NCI-H2196 (cell line): ENCODE measurements around the gene CASTOR1.

ENCODE experiments used
- DNase-seq: peaks from one replicate; lab custom pipeline; 2025; ENCODE audit not compliant: unreplicated experiment; lab: John Stamatoyannopoulos, UW

Gene CASTOR1

GRCh38 chr22:30247561-30247960, 41.7 kb downstream of the CASTOR1 start:
- no peak for DNase-seq

GRCh38 chr22:30246814-30247376, 42.4 kb downstream of the CASTOR1 start:
- DNase-seq: no peak

DNA sequence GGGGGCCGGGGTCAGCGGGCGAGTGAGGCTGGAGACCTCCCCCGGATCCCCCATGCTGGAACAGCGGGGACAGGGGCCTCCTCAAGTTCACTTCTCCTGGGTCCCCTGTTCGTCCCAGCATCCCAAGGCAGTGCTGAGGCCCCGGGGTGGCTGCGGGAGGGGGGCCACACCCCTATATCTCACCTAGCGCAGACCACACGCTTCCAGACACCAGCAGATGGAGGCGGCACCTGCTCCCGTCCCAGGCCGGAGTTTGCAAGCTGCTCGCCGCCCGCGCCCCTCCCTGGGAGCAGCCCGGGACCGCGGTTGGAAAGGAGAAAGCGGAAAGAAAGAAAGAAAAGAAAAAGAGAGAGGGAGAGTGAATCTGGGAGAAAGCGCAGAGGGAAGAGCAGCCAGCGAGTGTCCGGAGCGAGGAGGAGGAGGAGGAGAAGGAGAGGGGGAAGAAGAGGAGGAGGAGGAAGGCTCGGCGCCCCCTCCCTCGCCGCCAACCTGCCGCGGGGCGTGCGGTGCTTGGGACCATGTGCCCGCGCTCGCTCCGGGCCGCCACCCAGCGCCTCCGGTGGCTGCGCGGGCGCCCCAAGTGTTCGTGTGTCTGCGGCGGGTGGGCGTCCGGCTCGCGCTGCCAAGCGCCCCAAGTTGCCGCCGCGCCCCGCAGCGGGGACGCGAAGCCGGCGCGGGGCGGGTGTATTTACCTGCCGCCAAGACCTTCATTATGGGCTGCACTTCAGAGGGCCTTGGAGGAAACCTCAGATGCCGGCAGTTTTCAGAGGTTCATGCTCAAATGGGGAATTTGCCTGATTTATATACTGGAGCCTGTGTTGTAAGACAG, 43.1 kb downstream of the CASTOR1 start, which contains the start of gene LIF:
Gene LIF (minus strand): TSS at position 775 of the 829 bp plus-strand sequence. CDS start 64 bp downstream, at position 711.
- DNase-seq: no peak

DNA sequence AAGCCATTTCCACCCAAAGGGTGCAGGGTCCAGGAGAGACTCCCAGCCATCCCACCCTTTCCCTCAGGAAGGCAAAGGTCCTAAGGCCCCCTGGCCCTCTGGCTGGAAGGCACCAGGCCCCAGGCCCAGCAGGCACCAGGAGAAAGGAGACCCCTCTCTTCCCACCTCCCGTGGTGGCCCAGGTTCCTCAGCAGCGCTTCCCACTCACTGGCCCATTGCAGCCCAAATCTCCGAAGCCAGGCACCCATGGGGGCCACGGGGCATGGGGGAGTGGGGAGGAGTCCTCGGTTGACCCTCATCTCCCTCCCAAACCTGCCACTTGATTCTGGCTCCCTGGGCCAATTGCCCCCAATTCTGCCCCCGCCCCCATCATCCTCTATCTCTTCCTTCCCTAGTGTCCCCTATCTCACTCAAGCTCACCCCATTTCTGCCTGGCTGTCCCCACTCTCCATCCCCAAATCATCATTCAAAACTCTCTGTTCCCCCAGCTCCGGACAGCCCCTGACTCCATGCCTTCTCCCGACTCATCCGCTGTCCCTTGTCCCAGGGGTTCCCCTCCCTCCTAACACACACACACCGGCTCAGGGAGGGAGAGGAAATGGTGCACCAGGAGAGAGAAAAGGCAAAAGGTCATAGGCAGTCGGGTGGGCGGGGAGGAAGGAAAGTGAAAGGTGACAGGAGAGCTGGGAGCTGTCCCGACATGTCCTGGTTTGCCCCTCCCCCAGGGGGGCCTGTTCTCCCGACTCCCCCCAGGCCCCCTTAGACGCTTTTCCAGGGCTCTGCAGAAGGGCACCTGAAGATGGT, 43.9 kb downstream of the CASTOR1 start:
- DNase-seq: no peak

DNA sequence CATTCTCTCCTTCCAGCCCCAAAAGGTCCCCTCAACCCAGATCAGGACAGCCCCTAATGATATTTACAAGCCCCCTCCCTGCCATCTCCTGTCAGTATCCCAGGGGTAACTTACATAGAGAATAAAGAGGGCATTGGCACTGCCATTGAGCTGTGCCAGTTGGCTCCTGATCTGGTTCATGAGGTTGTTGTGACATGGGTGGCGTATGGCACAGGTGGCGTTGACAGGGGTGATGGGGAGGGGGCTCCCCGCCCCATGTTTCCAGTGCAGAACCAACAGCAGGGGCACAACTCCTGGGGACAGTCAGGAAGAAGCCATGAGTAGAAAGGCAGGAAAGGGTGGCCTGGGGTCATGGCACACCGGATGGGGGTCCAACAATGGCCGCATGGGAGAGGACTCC, 44.7 kb downstream of the CASTOR1 start:
- no peak for DNase-seq

- DNase-seq: no peak
Measured at GRCh38 chr22:30244066-30244465, 45.2 kb downstream of the CASTOR1 start.

GRCh38 chr22:30243661-30244060, 45.6 kb downstream of the CASTOR1 start:
- DNase-seq: no peak

DNA sequence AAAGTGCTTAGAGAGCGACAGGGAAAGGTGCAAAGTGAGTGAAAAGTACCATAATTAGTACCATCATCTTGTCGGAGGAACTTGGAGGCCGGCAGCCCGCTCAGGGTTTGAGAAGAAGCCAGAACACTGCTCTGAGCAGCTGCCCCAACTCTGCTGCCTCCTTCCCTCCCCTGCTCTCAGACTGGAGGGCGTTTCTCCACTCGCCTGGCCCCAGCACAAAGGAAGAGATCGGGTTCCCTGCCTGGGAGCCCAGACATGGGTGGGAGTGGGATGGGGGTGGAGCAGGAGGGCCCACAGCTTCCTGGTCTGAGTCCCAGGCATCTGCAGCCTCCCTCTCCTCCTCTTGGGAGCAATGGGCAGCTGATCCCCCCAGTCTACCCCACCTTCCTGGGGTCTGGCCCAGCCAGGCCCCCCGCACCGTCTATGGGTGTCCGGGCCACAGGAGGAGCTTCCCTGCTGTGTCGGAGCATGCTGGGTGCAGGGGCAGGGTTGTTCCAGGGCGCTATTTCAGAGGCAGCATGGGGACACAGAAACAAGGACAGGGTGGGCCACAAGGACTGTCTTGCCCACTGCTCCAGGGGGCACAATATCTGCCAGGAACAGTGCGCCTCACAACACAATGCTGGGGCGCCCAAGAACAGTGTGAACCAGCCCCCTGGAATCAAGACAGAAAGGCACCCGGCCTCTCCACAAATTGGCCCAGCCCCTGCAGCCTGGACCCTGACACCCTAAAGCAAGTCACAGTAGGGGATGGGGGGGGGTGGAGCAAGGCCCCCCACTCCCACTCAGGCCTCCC, 47.5 kb downstream of the CASTOR1 start:
- DNase-seq: no peak

DNA sequence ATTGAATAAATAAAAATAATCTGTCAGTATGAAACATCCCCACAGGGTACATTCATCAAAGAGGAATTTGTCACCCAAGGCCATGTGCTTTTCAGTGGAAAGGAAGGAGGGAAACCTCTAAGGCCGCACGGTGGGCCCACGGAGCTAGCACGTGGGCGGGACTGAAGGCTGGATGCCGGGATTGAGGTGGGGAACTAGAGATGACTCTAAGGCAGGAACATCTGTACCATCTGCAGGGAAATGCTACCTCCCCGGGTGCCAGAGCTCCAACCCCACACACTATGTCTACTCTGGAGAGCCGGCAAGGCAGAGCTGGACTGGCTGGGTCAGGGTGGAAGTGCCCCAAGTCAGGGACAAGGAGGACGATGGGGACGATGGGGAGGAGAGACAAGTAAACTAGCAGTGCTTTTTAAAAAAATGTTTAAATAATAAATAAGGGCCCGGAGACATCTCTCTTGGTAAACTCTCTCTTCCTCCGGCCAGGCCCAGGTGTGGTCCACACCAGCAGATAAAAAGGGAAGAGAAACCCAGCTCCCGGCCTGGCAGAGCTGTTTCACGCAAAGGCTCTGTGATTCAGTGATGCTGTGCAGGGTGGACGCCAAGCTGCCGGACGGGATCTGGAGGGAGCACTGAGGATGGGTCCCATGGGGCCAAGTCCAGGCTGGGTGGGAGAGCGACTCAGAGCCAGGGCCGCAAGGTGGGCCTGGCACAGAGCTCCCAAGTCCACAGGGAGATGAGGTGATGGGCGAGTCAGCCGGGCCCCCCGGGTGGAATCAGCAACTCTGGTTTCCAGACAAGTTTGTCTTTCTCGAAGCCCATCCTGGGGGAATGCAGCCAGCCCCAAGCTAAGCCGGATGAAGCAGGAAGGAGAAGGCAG, 48.5 kb downstream of the CASTOR1 start:
- no peak for DNase-seq

DNA sequence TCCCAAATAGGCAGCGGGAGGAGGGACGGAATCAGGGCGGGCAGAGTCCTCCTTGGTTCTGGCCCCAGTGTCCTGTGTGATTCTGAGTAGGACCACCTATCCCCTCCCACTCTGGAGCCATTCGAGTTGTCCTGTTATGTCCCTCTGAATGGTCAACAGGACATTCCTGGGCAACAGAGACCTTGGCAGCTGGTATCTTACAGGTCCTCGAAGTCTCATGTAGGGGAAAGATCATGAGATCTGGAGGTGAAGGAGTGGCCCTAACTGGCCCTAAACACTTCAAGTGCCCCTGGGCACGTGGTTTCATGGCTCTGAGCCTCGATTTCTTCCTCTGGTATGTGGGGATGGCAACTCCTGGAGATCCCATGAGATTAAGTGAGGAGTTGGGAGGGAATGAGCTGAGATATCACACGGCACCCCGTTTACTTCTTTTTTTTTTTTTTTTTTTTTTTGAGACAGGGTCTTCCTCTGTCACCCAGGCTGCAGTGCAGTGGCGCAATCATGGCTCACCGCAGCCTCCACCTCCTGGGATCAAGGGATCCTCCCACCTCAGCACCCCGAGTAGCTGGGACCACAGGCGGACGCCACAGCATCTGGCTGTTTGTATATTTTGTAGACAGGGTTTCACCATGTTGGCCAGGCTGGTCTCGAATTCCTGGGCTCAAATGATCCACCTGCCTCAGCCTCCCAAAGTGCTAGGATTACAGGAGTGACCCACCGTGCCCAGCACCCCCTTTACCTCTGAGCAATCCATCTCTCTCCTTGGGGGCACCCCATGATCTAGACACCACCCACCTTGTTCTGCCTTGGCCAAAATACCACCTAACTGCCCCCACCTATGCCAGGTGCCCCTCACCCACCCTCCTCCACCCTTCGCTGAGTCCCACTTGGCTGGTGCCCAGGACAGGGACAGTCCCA, 49.6 kb downstream of the CASTOR1 start:
- no peak for DNase-seq

DNA sequence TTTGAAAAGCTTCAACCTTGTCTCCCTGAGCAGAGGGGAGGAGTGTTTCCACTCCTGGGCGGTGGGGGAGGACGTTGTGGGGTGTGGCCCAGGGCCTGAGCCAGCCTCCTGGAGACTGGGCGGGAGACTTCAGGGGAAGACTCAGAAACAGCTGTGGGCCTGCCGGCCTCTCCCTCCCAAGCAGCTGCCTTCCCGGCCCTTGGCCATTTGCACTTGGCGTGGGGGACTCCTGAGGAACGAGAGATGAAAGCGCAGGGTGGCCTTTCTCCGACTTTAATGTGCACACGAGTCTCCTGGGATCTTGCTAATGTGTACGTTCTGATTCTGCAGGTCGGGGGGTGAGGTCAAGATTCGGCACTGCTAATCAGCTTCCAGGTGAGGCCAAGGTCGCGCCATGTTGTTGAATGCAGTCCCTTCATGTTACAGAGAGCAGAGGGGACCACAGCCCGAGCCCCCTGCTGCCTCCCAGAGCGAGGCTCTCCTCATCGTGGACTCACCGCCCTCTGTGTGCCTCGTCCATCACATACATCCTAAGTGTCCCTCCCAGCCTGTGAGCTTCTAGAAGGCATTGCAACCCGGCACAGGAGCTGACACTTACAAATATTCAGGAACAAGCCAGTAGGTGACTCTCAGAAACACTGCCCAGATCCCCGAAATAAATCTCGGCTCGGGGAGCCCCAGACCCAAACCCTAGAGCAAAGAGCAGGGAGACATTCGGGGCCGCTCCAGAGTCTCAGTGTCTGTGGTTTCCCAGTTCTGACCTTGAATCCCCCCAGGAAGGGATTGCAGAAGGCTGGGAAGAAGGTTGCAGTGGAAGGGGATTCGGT, 50.4 kb downstream of the CASTOR1 start:
- DNase-seq: no peak

DNA sequence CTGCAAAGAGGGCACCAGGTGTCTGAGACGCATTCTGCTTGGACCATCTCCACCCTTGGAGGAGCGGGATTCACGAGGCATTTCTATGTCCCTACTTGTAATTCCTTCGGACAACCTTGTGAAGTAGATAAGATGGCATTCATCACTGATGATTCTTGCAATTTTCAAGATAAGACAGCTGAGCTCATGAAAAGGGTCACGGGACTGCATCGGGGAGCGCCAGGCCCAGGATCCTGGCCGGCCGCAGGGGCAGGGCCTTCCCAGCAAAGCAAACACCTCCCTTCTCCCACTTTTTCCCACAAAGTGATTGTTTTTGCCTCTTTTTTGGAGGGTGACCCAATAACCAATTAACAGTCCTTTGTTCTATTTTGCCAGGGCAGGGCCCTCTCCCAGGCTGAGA, 51.2 kb downstream of the CASTOR1 start:
- no peak for DNase-seq

GRCh38 chr22:30236875-30237274, 52.4 kb downstream of the CASTOR1 start:
- DNase-seq: no peak

- no peak for DNase-seq
Measured at GRCh38 chr22:30235687-30236170, 53.6 kb downstream of the CASTOR1 start.
